Astrocyte of the hippocampus (primary cell): ENCODE results near the gene NCAPH2.

Experiments
- DNase-seq: peaks from one replicate; pipeline ENCODE4 v3.0.0; 2011; ENCODE audit warnings: low read depth, low spot score

The NCAPH2 gene

DNA sequence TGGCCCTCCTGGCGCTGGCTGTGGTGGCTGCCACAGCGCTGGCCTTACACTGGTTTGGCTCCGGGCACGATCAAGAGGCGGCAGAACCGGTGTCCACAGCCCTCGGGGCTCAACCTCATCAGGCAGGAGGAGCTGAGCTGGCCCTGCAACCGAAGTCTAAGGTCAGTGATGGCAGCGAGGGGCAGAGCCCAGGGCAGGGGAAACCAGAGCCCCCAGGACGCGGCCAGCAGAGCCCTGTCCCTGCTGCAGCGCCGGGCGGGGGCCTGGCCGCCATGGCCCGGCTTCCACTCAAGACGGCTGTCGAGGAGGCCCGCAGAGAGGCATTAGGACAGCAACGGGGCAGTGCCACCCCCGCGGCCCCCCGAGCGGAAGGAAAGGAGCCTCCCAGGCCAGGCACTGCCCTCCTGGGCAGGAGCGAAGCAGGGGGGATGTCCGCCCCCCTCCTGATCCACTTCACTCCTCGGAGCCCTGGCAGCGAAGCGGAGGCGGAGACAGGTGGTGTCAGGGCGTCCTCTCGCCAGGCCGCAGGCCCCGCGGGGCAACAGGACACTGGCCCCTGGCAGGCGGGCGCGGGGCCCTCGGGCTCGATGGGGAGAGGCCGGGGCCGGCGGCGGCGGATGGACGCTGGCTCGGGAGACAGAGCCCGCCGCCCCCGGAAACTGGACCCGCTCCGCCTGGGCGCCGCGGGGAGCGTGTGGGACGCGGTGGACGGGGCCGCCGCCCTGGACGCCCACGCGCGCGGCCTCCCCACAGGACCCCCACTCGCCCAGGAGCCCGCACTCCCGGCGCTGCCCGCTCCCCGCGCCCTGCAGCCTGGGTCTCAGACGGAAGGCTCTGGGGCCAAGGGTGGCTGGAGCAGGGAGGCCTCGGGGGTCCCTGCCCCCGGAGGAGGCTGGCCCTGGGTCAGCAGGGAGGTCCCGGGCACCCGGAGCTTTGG, 38.6 kb downstream of the NCAPH2 start:
- no peak for DNase-seq

DNA sequence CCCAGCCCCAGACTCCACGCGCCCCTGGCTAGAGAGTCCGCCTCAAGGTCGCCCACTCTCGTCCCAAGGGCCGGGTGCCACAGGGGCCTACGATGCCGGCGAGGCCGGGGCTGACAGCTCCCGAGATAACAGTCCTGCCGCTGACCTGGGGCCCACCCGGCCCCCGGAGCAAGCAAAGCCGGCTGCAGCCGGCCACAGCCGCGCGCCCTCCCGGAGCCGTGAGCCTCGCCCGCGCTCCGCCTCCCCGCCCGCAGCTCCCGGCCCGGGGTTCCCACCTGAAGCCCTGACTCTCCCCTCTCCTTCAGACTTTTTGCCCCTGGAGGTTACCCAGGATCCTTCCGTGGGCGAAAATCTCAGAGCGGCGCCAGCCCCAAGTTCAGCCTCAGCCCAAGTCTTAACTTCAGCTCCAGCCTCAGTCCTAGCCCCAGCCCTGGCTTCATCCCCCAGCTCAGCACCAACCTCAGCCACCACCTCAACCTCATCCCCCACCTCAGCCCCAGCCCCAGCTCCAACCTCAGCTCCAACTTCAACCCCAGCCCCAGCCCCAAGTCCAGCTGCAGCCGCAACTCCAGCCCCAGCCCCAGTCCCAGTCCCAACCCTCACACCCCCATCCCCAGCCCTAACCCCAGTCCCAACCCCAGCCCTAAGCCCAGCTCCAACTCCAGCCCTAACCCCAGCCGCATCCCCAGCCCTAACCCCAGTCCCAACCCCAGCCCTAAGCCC, 39.4 kb downstream of the NCAPH2 start:
- DNase-seq: no peak

DNA sequence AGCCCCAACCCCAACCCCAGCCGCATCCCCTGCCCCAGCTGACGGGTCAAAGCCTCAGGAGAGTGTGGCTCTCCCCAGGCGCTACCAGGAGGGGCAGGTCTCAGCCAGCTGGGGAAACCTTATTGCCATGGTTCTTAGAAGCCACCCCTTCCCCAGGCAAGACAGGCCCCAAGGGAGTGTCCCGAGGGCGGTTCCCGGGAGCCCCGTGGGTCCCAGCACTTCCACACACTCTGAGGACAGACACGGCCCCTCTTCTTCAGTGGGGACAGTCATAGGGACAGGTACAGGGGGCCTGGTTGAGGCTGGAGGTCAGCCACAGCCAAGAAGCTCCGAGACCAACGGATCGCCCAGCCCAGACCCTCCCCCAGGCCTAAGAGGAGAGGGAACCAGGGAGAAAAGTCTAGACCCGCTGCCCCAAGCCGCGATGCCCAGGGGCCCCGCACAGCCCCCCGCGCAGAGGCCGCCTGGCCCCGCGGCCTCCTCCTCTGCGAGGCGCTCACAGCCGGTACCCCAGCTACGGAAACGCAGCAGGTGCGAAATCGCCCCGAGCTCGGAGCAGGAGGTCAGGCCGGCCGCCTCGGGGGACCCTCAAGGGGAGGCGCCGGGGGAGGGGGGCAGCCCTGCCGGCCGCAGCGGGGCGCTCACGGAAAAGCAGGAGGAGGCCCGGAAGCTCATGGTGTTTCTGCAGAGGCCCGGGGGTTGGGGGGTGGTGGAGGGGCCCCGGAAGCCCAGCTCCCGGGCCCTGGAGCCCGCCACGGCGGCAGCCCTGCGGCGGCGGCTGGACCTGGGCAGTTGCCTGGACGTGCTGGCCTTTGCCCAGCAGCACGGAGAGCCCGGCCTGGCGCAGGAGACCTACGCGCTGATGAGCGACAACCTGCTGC, 40.3 kb downstream of the NCAPH2 start:
- no peak for DNase-seq

DNA sequence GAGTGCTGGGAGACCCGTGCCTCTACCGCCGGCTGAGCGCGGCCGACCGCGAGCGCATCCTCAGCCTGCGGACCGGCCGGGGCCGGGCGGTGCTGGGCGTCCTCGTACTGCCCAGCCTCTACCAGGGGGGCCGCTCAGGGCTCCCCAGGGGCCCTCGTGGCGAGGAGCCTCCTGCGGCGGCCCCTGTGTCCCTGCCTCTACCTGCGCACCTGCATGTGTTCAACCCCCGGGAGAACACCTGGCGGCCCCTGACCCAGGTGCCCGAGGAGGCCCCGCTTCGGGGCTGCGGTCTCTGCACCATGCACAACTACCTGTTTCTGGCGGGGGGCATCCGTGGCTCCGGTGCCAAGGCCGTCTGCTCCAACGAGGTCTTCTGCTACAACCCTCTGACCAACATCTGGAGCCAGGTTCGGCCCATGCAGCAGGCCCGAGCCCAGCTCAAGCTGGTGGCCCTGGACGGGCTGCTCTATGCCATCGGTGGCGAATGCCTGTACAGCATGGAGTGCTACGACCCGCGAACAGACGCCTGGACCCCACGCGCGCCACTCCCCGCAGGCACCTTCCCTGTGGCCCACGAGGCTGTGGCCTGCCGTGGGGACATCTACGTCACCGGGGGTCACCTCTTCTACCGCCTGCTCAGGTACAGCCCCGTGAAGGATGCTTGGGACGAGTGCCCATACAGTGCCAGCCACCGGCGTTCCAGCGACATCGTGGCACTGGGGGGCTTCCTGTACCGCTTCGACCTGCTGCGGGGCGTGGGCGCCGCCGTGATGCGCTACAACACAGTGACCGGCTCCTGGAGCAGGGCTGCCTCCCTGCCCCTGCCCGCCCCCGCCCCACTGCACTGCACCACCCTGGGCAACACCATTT, 41.1 kb downstream of the NCAPH2 start:
- no peak for DNase-seq

DNA sequence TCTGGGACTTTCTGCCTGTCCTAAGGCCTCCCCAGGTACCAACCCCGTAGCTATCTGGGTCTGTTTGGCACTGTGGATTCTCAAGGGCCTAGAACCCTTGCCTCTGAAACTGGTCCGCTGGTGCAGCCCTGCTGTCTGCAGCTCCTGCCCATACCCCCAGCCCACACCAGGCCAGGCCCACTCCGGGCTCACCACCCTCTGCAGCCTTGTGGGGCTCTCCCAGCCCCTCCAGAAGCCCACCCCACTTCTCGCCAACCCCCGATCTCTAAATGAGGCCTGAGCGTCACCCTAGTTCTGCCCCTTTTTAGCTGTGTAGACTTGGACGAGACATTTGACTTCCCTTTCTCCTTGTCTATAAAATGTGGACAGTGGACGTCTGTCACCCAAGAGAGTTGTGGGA, 42.4 kb downstream of the NCAPH2 start:
- no peak for DNase-seq

DNA sequence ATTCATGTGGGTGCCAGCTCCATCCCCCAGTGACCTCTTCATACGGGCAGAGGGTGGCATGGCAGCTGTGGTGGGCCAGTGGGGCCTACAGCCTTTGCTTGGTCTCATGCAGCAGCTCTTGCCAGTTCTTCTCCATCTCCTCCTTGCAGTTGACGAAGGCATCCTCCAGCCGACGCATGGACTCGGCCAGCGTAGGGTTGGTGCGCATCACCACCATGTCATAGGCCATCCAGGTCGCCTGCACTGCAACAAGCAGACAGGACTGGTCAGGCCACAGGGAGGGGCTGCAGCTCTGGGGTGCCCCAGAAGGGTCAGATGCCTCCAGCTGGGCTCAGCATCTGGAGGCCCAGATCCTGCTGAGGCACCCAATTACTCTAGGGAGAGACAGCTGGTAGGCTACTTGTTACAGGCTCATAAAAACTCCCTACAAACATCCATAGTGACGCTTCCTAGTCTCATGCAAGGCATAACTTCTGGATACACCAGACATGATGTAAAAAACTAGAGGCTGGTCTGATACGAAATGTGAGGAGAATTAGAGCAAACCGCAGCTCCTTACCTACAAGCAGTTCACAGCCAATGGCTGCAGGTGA, 43.2 kb downstream of the NCAPH2 start:
- DNase-seq: no peak

DNA sequence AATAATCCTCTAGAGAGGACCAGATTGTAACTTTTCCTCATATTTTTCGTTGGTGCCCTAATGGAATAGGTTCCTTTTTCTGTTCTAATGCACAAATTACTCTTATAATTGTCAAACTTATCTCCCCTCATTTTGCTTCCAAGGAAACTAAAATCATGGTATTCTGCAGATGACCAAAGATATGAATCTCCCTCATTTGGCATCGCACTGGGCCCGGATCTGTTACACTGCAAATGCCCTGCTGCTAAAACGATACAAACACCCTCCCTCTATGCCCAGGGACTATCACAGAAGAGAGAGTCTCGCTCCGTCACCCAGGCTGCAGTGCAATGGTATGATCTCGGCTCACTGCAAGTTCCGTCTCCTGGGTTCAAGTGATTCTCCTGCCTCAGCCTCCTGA, 45.3 kb downstream of the NCAPH2 start:
- DNase-seq: no peak

DNA sequence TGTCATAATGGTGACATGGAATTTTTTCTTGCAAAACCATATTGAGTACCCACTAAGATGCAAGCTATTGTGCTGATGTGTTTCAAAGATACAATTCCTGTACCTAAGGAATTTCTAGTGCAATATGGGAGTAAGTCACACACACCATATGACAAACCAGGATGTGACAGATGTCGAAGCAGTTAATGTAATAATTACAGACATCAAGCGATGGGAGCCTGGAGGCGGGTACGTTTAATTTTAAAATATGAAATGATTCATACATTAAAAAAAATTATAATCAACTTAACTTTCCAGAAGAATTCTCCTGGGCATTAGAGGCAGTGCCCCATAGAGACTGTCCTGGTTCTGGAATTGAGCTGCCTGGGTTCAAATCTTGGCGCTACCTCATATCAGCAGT, 48.7 kb downstream of the NCAPH2 start:
- no peak for DNase-seq

DNA sequence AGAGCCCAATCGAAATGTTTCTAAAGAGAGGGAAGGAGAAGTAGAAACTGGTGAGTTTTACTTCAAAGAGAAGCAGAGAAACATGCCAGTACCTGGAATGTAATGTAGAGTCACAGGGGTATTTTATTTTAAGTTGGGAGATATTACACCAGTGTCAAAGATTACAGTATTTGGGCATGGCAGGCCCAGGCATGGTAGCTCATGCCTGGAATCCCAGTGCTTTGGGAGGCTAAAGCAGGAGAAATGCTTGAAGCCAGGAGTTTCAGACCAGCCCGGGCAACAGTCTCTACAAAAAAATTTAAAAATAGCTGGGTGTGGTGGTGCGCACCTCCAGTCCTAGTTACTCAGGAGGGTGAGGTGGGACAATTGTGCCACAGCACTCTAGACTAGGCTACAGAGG, 52.0 kb downstream of the NCAPH2 start:
- DNase-seq: no peak

DNA sequence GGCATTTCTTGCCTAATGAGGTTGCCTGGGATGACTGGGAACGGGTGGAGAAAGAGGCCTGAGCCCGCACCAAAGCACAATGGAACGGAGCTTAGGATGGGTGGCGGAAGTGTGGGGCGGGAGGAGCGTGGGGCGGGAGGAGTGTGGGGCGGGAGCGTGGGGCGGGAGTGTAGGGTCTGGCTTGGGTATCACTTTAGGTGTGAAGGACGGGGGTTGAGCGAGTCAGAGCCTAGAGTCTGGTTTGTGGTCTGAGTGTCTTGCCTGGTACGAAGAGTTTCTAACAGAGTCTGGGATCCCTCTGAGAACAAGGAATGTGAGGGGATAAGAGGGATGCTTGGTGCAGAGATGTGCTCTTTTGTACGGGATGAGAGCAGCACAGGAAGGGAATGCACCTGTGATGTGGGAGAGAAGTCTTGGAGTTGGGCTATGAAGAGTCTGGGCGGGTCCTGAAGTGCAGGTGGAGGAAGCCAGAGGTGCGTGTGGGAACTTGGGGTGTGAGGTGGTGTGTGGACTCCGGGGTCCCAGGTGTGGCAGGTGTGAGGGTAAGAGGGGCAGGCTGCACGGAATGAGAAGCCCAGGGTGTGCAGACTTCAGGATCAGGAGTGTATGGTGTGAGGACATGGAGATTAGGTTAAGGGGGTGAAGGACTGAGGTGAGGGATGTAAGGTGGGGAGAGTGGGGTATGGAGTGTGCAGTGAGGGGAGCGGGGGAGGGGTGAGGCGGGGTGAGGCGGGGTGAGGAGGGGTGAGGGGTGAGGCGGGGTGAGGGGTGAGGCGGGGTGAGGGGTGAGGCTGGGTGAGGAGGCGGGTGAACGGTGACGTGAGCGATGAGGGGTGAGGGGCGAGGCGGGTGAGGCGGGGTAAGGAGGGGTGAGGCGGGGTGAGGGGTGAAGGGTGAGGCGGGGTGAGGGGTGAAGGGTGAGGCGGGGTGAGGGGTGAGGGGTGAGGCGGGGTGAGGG, 53.7 kb downstream of the NCAPH2 start:
- DNase-seq: no peak

DNA sequence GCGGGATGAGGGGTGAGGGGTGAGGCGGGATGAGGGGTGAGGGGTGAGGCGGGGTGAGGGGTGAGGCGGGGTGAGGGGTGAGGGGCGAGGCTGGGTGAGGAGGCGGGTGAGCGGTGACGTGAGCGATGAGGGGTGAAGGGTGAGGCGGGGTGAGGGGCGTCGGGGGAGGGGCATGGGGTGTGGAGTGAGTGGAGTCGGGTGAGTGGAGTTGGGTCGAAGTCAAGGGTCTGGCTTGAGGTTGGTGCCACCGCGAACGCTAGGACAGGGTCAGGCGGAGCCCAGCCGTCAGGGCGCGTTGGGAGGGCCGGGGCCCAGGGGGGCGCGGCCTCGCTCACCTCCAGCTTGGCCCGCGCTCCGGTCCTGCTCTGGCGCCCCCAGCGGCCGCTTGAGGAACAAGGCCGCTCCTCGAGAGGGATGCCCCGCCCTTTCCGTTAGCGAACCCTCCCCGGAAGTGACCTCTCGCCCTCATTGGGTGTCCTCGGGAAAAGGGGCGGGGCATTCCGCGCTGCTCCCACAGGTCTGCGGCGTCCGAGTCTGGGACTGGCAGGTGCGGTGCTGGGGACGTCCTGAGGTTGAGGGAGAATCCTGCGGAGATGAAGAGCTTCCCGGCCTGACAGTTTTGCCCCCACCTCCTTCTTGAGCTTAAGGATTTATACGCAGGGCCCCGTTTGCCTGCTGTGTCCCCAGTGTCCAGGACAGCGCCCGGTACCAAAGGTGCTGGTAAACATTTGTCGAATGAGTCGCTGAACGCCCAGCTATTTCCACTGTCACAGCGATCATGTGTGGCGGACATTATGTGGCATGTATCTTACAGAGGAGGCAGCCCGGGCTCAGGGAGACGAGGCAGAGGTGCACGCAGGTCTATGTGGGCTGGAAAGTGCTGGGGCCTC, 54.7 kb downstream of the NCAPH2 start, which contains the start of gene SYCE3:
Gene SYCE3, minus strand, starts transcription at position 397 of the 890 bp plus-strand sequence. CDS start 6,514 bp downstream, outside the sequence.
- peak; percentile 97 for DNase-seq

DNA sequence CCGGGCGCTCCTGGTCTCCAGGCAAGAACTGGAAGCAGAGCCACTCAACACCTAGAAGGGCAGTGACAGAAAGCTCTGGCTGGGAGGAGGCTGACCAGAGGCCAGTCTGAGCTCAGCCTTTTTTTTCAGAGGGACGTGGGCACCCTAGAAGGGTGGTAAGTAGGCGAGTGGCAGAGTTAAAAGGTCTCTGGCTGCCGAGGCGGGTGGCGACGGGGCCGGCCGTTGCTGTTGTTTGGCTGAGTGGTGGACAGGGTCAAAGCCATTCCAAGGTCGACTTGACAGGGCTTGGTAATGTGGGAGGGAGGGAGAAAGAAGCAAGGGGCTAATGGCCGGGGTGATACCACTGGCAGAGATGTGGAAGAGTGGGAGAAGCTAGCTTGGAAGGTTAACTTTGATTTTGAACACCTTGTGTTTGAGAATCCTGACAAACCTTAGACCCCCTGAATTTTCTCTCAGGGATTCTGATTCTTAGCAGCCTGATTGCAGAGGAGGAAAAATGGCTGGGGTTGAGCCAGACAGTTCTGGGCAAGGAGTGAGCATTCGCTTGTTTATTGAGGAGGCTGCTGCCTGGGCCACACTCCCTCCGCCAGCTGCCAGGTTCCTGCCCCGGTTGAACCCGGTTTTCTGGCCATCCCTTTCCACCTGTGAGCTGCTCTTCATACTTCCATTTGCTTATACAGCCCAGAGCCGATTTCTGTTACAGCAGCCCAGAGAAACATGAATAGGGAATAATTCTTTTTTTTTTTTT, 55.6 kb downstream of the NCAPH2 start:
- DNase-seq: no peak

DNA sequence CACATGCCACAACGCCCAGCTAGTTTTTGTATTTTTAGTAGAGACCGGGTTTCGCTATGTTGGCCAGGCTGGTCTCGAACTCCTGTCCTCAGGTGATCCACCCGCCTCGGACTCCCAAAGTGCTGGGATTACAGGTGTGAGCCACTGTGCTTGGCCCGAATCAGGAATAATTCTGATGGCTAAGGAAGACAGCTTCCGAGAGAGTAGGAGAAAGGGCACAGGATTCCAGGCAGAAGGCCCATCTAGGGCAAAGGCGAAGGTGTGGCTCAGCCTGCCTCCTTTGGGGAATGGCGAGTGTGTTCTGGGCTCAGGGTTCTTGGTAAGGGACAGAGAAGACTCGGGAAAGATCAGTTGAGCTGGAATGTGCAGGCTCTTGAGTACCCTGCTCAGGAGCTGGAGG, 56.3 kb downstream of the NCAPH2 start:
- DNase-seq: no peak

DNA sequence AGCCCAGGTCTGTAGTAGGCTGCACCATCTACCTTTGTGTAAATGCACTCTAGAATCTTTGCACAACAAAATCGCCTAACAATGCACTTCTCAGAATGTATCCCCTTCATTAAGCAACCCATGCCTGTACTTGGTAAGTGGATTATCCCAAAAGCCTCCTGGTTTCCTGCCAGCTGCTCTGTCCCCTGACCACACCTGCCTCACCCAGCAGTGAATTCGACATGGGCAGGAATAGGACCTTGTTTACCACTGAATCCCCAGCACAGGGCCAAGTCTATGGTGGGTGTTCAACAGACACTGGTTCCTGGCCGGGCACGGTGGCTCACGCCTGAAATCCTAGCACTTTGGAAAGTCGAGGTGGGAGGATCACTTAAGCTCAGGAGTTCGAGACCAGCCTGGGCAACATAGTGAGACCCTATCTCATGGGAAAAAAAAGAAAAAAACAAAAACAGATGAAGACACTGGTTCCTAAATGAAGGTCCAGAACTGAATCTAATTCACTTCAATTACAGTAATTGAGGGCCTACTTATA, 59.8 kb downstream of the NCAPH2 start:
- DNase-seq: no peak

DNA sequence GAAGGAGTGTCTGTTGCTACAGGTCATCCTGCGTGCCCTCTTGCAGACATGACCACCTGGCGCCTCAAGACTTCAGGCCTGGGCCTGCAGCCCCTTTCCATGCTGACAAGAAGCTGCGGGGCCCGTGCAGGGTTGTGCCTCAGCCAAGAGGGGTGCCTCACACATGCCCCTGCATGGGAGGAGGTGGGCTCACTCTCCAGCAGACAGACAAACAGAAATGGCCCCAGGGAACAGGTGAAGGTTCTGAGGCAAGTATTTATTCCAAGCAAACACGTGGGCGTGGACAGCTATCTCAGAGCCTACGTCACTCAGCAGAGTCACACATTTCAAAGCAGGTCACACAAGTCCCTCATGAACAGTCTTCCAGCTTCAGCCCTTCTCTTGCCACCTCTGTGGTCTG, 60.6 kb downstream of the NCAPH2 start:
- no peak for DNase-seq

DNA sequence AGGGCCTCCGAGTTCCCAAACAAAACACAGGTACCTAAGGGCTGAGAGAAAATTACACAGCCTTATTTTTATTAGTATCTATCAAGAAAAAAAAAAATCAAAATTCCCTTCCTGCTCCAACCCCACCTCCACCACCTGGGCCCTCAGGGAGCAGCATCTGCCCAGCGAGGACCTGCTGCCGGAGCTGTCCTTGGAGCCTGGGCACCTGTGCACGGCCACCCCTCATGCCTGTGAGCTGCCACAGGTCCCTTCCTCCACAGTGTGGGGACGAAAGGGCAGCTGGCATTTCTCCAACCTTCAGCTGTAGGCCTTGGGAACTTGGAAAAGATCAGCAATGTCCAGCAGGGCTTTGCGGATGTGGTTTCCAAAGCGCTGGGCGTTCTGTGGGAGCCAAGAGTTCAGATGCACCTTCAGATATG, 61.0 kb downstream of the NCAPH2 start:
- DNase-seq: no peak

DNA sequence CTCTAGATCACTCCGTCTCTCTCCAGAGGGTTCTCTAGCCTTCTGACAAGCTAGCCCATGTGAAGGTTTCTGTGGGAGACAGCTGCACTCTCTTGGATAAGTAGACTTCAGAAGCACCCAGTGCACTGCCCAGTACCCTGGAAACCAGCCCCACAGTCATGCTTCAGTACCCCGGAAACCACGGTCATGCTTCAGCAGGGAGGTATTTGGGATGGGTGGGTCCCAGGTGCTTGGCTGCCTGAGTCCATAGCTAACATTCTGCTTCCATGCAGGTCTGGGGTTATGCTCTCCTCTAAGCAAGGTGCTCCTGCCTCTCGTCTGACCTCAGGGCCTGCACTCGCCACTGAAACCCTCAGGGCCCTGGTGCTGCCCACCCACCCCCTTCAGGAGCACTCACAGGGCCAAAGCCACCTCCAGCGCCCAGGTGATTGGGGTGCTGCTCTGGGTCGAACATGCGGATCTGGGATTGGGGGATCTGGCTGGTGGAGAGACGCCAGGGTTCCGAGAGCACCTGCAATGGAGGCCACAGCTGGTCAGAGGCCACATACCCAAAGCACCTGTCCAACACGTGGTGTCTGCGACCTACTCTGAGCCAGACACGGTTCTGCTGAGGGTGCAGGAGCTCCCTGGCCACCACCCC, 62.0 kb downstream of the NCAPH2 start:
- DNase-seq: no peak
